Activated CD4-positive, alpha-beta T cell treated with anti-CD3 and anti-CD28 coated beads, Interleukin-2, amount 10 ng/mL, durations not matched to agents 24 days and 14 days (primary cell): Measurements from ENCODE around the gene FSTL5. TPM values are rescaled to one million over a fixed set of nuclear protein-coding genes. Genes with fewer than 3 reads are reported as not detected.

Experiments
- DNase-seq: peaks from one replicate; pipeline ENCODE4 v3.0.0; 2022
- H3K27ac Mint-ChIP-seq: one replicate; pipeline ENCODE4 v1.8.0; 2022; ENCODE audit warnings: mild to moderate bottlenecking, mixed read lengths
- H3K27me3 Mint-ChIP-seq: one replicate; pipeline ENCODE4 v1.8.0; 2022; ENCODE audit warnings: mixed read lengths
- H3K36me3 Mint-ChIP-seq: one replicate; pipeline ENCODE4 v1.8.0; 2022; ENCODE audit warnings: low read depth, mild to moderate bottlenecking, mixed read lengths
- H3K4me1 Mint-ChIP-seq: one replicate; pipeline ENCODE4 v1.8.0; 2021; ENCODE audit warnings: mixed read lengths
- H3K4me3 Mint-ChIP-seq: one replicate; pipeline ENCODE4 v1.8.0; 2022; ENCODE audit warnings: mild to moderate bottlenecking, moderate library complexity, mixed read lengths
- H3K9me3 Mint-ChIP-seq: one replicate; pipeline ENCODE4 v1.8.0; 2021; ENCODE audit warnings: mixed read lengths
- intact Hi-C: fragments of 100-400 bp; cut with micrococcal nuclease; formaldehyde crosslinking; loops from one replicate; pipeline ENCODE4 v1.15.1; 2023
- total RNA-seq: library from RNA; stranded (reverse); gene quantifications from 2 replicates; pipeline ENCODE4 v1.2.3, GENCODE V29; 2022

The FSTL5 gene
- total RNA-seq, 1 donor from 2014 or later = not detected

DNA sequence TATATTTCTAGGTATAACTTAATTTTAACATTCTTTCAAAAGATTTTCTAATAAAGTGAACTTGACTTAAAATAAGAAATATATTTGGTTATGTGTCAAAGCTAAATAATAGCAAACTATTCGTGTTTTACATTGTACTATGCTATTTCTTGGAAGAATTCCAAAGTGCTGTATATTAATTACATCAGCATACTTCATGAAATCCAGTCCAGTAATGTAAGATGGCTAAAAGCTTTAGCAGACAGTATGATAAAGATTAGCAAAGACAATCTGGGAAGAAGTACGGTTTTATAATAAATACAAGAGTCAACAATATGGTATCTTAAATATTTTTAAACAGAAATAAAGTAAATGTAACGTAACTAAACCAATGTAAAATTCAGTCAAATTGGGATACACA is 125.7 kb downstream of the FSTL5 start:
- no peak for DNase-seq
- no peaks in the 10 kb centered on the region for H3K27me3 Mint-ChIP-seq
- H3K4me3 Mint-ChIP-seq = no peak overlapping the region
- no peak overlapping the region for H3K27ac Mint-ChIP-seq
- no peaks in the 10 kb centered on the region for H3K9me3 Mint-ChIP-seq
- H3K4me1 Mint-ChIP-seq = no peaks in the 10 kb centered on the region
- H3K36me3 Mint-ChIP-seq = no peaks in the 10 kb centered on the region
- intact Hi-C loops = no loop called here

DNA sequence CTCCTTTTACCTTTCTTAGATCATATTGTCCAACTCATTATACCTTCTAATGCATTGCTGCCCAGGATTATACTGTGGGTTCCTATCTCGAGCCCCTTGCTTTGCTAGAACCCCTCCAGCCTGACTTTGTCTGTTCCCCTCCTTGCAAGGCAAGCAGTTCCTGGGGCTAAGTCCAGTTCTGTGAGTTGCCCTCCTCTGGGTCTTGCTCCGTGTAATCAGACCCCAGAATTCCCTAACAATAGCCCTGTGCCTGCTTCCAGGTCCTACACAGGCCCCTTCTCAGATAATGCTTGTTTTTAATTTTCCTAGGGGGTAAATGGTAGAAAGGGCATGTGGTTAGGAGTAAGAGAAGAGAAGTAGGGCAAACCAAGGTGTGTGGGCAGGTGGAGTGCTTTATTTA is 145.9 kb downstream of the FSTL5 start:
- intact Hi-C loops = no loop called here

DNA sequence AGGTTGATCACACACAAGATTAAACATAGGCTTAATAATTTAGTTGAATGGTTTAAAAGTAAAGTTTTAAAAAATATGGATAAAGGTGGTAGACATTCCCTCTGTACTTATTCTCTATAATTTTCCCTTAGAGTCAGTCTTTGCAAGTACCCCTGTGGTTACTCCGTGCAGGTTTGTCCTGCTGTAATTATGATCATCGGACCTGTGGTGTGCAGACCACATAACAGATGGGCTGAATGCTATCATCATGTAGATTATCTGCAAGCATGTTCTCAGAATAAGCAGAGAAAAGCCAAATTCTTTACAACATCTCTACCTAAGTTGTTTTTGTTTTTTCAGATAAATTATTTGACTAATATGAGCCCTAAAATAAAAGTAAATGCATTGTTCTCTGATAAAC is 146.8 kb downstream of the FSTL5 start:
- H3K27me3 Mint-ChIP-seq = no peaks in the 10 kb centered on the region
- DNase-seq = no peak
- H3K4me1 Mint-ChIP-seq = no peaks in the 10 kb centered on the region
- intact Hi-C loops = no loop called here
- H3K36me3 Mint-ChIP-seq = no peaks in the 10 kb centered on the region
- no peak overlapping the region for H3K4me3 Mint-ChIP-seq
- H3K9me3 Mint-ChIP-seq = no peaks in the 10 kb centered on the region
- no peak overlapping the region for H3K27ac Mint-ChIP-seq

More for the DNA sequence above, 145.9 kb downstream of the FSTL5 start:
- no peak overlapping the region for H3K27ac Mint-ChIP-seq
- no peak for DNase-seq
- H3K9me3 Mint-ChIP-seq = no peaks in the 10 kb centered on the region
- no peak overlapping the region for H3K4me3 Mint-ChIP-seq
- no peaks in the 10 kb centered on the region for H3K36me3 Mint-ChIP-seq
- no peaks in the 10 kb centered on the region for H3K27me3 Mint-ChIP-seq
- no peaks in the 10 kb centered on the region for H3K4me1 Mint-ChIP-seq

DNA sequence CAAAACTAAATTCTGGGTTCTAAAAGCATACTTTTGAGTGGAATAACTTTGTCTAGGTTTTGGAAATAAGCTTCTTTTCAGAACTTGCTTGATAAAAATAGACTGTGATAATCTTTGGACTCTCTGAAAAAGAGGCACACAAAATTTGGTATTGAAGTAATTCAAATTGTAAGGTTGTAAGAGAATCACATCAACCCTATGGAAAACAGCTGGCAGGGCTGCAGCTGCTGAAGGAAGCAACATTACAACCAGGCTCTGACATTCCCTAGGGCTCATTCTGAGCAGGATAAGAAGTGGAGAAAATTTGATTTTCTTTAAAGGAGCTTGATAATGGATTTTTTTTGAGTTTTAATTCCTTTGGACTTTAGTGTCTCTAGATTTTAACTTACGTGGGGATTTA is 147.6 kb downstream of the FSTL5 start:
- no peak overlapping the region for H3K27ac Mint-ChIP-seq
- H3K4me1 Mint-ChIP-seq = no peaks in the 10 kb centered on the region
- no peaks in the 10 kb centered on the region for H3K36me3 Mint-ChIP-seq
- intact Hi-C loops = no loop called here
- H3K27me3 Mint-ChIP-seq = no peaks in the 10 kb centered on the region
- H3K9me3 Mint-ChIP-seq = no peaks in the 10 kb centered on the region
- H3K4me3 Mint-ChIP-seq = no peak overlapping the region
- DNase-seq = no peak

DNA sequence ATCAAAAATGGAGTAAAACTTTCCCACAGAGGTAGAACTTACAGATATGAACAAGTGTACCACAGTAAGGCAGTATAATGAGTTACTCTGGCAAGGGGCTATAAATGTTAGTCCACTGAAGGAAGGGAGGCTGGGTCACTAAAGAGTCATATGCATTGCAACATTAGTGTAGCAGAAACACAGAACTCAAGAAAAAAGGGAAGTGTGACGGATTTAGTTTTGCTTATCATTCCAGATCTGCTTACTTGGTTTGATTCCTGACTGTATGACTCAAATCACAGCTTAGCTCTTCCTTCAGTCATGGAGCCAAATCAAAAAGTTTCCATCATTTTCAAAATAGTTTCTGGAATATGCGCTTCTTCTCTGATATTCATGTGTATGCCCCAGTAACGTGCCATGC is 148.7 kb downstream of the FSTL5 start:
- Mint-ChIP-seq H3K4me1 (no peaks in the 10 kb centered on the region), H3K36me3 (no peaks in the 10 kb centered on the region), H3K9me3 (no peaks in the 10 kb centered on the region), H3K4me3 (no peak overlapping the region), H3K27ac (no peak overlapping the region), H3K27me3 (no peaks in the 10 kb centered on the region)
- intact Hi-C loops = no loop called here
- no peak for DNase-seq

DNA sequence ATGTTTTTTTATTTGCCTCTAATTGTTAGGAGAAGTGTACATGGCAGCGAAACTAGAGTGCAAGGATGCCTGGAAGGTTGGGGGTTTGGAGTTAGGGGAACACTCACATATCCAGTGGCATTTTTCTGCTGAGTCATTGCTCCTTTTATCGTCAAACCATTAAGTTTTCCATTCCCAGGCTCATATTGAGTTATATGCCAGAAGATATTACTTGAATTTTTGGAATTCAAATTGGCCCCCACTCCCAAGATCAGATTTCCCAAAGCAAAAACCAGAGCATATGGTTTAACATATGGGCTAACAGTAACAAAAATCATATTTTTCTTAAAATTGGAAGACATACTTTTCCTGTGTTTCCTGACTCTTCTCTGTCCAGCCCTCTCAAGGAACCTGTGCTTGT is 152.7 kb downstream of the FSTL5 start:
- H3K27me3 Mint-ChIP-seq = no peaks in the 10 kb centered on the region
- no peaks in the 10 kb centered on the region for H3K9me3 Mint-ChIP-seq
- intact Hi-C loops = no loop called here
- H3K36me3 Mint-ChIP-seq = no peaks in the 10 kb centered on the region
- H3K4me3 Mint-ChIP-seq = no peak overlapping the region
- H3K4me1 Mint-ChIP-seq = no peaks in the 10 kb centered on the region
- H3K27ac Mint-ChIP-seq = no peak overlapping the region
- DNase-seq = no peak

DNA sequence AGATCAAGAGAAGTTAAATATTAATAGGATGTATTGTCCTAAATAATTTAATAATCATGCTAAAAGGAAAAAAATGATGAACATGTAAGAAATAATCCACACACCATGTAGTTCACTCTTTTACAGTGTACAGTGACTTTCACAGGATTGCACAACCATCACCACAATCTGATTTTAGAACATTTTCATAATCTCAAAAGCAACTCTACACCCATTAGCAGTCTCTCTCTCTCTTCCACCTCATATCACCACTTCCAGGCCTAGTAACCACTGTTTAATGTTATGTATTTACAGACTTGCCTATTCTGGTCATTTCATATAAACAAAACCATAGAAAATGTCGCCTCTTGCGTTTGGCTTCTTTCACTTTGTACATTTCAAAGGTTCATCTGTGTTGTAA is 153.4 kb downstream of the FSTL5 start:
- intact Hi-C loops = no loop called here
- Mint-ChIP-seq H3K4me3 (no peak overlapping the region), H3K36me3 (no peaks in the 10 kb centered on the region), H3K27ac (no peak overlapping the region), H3K27me3 (no peaks in the 10 kb centered on the region), H3K9me3 (no peaks in the 10 kb centered on the region), H3K4me1 (no peaks in the 10 kb centered on the region)
- DNase-seq = no peak

DNA sequence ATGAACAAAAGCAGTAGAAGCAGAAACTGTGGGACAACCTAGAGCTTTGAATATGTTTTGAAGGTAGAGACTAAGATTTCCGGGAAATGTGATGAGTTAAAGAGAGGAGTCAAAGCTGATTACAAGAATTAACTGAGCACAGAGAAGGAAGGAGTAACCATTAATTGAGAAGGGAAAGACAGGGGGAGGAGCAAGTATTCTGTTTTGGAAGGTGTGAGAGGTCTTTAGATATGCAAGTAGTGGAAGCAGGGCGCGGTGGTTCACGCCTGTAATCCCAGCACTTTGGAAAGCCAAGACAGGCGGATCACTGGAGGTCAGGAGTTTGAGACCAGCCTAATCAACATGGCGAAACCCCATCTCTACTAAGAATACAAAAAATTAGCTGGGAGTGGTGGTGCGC is 171.5 kb downstream of the FSTL5 start:
- no peak for DNase-seq
- intact Hi-C loops = no loop called here

DNA sequence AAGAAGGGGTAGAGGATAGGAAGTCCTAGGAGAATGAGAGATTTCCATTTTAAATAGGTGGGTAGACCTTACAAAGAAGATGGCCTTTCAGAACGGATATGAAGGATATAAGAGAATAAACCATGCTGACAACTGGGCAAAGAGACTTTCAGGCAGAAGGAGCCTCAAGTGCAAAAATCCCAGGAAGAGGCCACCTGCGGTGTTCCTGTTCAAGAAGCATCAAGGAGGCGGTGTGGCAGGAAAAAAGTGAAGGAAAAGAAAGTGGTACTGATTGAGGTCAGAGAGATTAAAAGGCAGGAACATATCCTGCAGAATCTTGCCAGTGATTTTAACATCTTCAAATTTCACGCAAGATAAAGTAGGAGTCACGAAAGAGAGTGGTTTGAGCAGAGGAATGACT is 172.0 kb downstream of the FSTL5 start:
- Mint-ChIP-seq H3K9me3 (no peaks in the 10 kb centered on the region), H3K36me3 (no peaks in the 10 kb centered on the region), H3K27ac (no peak overlapping the region), H3K4me1 (no peaks in the 10 kb centered on the region), H3K4me3 (no peak overlapping the region), H3K27me3 (no peaks in the 10 kb centered on the region)
- intact Hi-C loops = no loop called here
- DNase-seq = no peak

More for the DNA sequence above, 171.5 kb downstream of the FSTL5 start:
- no peaks in the 10 kb centered on the region for H3K27me3 Mint-ChIP-seq
- no peaks in the 10 kb centered on the region for H3K9me3 Mint-ChIP-seq
- no peaks in the 10 kb centered on the region for H3K36me3 Mint-ChIP-seq
- H3K4me3 Mint-ChIP-seq = no peak overlapping the region
- no peaks in the 10 kb centered on the region for H3K4me1 Mint-ChIP-seq
- no peak overlapping the region for H3K27ac Mint-ChIP-seq

DNA sequence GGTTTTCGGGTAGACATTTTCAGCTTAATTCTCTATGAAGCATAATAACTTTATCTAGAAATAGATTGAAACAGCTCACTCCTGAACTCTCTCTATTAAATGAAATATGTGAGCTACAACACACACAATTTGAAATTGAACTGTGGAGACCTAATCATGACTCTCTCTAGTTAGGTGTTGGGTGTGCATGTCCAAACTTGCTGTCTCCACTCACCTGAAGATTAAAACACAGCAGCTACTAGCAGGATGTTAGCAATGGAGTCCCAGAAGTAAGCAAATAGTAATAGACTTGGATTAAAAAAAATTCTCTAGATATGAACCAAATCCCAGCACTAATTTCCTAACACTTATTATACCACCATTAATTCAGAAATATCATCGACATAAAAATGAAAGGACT is 173.1 kb downstream of the FSTL5 start:
- H3K4me1 Mint-ChIP-seq = no peaks in the 10 kb centered on the region
- no peaks in the 10 kb centered on the region for H3K36me3 Mint-ChIP-seq
- H3K4me3 Mint-ChIP-seq = no peak overlapping the region
- no peak for DNase-seq
- no peak overlapping the region for H3K27ac Mint-ChIP-seq
- H3K9me3 Mint-ChIP-seq = no peaks in the 10 kb centered on the region
- H3K27me3 Mint-ChIP-seq = no peaks in the 10 kb centered on the region
- intact Hi-C loops = no loop called here

DNA sequence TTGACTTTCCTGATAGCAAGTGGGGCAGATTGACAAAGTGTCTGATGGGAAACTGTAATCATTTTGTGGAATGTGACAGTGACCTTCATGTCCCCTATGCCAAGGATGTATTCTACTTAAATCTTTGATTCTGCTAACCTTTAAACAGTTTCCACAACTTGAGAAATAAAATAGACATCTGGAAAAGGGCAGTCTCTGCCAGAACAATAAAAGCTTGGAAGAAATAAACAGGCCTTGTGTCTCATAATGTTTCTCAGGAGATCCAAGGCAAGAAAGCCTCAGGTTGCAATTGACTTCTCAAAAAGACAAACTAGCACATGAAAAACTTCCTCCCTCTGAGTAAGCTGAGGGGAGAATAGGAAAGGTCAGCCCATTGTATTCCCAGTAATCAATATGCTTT is 174.9 kb downstream of the FSTL5 start:
- Mint-ChIP-seq H3K9me3 (no peaks in the 10 kb centered on the region), H3K4me3 (no peak overlapping the region), H3K27me3 (no peaks in the 10 kb centered on the region), H3K4me1 (no peaks in the 10 kb centered on the region), H3K27ac (no peak overlapping the region), H3K36me3 (no peaks in the 10 kb centered on the region)
- intact Hi-C loops = no loop called here
- DNase-seq = no peak

DNA sequence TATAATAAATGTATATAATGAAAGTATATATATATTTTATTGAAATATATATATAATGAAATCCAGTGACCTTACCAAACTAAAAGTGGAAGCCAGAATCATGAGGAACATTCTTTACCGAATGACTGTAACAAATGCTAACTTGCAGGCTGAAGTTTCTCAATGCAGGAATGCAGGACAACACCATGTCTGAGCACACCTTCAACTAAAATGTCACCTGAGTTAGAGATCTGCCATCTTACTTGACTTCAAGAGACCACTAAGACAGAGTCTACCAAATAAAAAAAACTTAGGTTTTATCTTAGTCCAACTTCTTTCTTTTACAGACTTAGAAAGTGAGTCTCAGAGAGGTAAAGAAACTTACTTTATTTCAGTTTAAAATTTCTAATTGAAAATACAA is 176.2 kb downstream of the FSTL5 start:
- no peaks in the 10 kb centered on the region for H3K27me3 Mint-ChIP-seq
- no peaks in the 10 kb centered on the region for H3K4me1 Mint-ChIP-seq
- no peak overlapping the region for H3K4me3 Mint-ChIP-seq
- DNase-seq = no peak
- H3K27ac Mint-ChIP-seq = no peak overlapping the region
- H3K9me3 Mint-ChIP-seq = no peaks in the 10 kb centered on the region
- intact Hi-C loops = no loop called here
- H3K36me3 Mint-ChIP-seq = no peaks in the 10 kb centered on the region

DNA sequence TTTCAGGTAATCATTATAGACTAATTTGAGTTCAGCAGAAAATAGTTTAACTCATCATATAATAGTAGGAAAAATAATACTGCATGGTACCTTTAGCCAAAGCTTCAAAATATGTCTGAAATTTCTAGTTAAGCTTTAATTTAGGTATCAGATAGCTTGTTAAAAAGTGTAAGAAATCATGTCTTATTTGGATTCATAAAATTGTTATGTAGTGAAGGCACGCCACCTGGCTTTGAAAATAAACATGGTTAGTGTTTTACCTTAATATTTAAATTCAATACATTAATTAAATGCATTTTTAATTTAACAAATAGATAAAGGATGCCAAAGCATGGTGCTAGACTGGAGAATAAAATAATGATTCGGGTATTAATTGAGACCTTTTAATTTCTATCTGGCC is 211.4 kb downstream of the FSTL5 start:
- intact Hi-C loops = no loop called here
- Mint-ChIP-seq H3K4me3 (no peak overlapping the region), H3K4me1 (no peaks in the 10 kb centered on the region), H3K27ac (no peak overlapping the region), H3K36me3 (no peaks in the 10 kb centered on the region), H3K9me3 (no peaks in the 10 kb centered on the region), H3K27me3 (no peaks in the 10 kb centered on the region)
- DNase-seq = no peak

DNA sequence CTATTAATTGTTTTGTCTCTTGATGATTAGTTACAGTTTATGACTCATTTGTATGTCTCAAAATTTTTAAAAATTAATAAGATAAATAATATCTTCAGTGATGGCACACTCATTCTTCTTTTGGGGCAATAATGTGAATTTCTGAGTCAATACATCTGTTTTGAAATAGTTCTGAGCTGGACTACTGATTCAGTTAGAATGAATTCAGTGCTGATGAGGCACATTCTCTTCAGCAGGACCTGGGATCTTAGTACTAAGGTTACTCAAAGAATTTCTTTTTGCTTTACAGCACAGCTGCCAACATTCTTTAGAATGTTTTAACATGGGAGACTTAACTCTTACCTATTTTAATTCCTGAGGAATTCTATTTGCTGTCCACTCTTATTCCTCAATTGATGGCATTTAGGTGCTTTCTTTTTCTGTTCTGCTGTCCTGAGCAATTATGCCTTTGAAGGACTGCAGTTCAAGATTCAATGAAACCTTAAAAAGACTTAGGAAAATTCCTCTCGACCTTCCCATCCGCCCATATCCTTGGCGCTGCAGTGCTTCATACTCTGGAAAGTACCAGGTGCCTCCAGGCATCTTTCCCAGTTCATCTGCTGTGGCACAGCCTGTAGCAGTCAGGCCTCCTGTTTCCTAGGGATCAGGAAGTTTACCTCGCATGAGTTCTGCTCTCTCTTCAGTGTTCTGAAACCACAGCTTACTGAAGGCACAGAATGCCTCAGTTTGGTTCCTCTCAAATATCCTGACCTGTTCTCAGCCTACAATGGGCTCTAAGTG is 213.7 kb downstream of the FSTL5 start:
- no peaks in the 10 kb centered on the region for H3K9me3 Mint-ChIP-seq
- no peaks in the 10 kb centered on the region for H3K36me3 Mint-ChIP-seq
- intact Hi-C loops = no loop called here
- DNase-seq = no peak
- H3K4me3 Mint-ChIP-seq = no peak overlapping the region
- H3K27ac Mint-ChIP-seq = no peak overlapping the region
- no peaks in the 10 kb centered on the region for H3K4me1 Mint-ChIP-seq
- no peaks in the 10 kb centered on the region for H3K27me3 Mint-ChIP-seq
